ENCODE measurements around the gene DICER1.

DNA sequence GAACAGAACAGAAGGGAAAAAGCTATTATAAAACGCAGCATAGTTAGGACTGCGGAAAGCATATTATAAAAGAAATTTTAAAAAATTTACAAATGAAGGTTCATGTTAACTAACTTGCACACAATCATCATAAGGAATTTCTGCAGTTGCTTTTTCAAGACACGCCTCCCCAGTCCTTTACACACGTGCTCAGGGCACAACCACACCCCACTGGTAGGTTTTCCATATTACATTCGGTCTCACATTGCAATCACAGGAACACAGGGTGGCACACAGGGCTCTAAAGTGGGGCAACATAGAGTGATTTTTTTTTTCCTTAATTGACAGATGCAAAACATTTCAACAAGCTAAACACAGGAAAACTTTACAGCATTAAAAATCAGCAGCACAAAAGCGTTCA lies 69.7 kb downstream of the DICER1 start:
- no peak for TF ChIP-seq RARB (CRISPR knock-in tag; IDR thresholded peaks at IDR 0.05)
- TF ChIP-seq ESRRG (CRISPR knock-in tag; IDR thresholded peaks at IDR 0.05): no peak
- TF ChIP-seq TOX (CRISPR knock-in tag; IDR thresholded peaks at IDR 0.05; ENCODE audit: borderline replicate concordance): no peak
- TF ChIP-seq ZC3H10 (CRISPR knock-in tag; IDR thresholded peaks at IDR 0.05): no peak
- no peak for TF ChIP-seq TCF4 (CRISPR knock-in tag; IDR thresholded peaks at IDR 0.05; ENCODE audit: borderline replicate concordance)
- TF ChIP-seq, protein P1, sequence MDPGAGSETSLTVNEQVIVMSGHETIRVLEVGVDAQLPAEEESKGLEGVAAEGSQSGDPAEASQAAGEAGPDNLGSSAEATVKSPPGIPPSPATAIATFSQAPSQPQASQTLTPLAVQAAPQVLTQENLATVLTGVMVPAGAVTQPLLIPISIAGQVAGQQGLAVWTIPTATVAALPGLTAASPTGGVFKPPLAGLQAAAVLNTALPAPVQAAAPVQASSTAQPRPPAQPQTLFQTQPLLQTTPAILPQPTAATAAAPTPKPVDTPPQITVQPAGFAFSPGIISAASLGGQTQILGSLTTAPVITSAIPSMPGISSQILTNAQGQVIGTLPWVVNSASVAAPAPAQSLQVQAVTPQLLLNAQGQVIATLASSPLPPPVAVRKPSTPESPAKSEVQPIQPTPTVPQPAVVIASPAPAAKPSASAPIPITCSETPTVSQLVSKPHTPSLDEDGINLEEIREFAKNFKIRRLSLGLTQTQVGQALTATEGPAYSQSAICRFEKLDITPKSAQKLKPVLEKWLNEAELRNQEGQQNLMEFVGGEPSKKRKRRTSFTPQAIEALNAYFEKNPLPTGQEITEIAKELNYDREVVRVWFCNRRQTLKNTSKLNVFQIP (CRISPR knock-in tag; IDR thresholded peaks at IDR 0.05; ENCODE audit: borderline replicate concordance, low read depth): no peak
- no peak for TF ChIP-seq BACH2 (CRISPR knock-in tag; IDR thresholded peaks at IDR 0.05; ENCODE audit: borderline replicate concordance)
- TF ChIP-seq CSDC2 (CRISPR knock-in tag; IDR thresholded peaks at IDR 0.05): no peak
- no peak for TF ChIP-seq CREB5 (CRISPR knock-in tag; IDR thresholded peaks at IDR 0.05; ENCODE audit: low read depth)
- no peak for TF ChIP-seq OSR1 (CRISPR knock-in tag; IDR thresholded peaks at IDR 0.05)
- no peak for TF ChIP-seq PATZ1 (CRISPR knock-in tag; IDR thresholded peaks at IDR 0.05; ENCODE audit: borderline replicate concordance)
- no peak for TF ChIP-seq ZFP3 (CRISPR knock-in tag; IDR thresholded peaks at IDR 0.05)

All from SK-N-SH treated with all-trans-retinoic acid at 6 μM for 48 hours (cell line).